Stimulated activated CD4-positive, alpha-beta T cell treated with anti-CD3 and anti-CD28 coated beads, Interleukin-2, amount 100 ng/mL, for 4 hours (primary cell): ENCODE data around the gene SP3.

Experiments
- DNase-seq: peaks from one replicate; pipeline ENCODE4 v3.0.0-alpha.2; 2020; ENCODE audit warnings: low read depth

The SP3 gene

DNA sequence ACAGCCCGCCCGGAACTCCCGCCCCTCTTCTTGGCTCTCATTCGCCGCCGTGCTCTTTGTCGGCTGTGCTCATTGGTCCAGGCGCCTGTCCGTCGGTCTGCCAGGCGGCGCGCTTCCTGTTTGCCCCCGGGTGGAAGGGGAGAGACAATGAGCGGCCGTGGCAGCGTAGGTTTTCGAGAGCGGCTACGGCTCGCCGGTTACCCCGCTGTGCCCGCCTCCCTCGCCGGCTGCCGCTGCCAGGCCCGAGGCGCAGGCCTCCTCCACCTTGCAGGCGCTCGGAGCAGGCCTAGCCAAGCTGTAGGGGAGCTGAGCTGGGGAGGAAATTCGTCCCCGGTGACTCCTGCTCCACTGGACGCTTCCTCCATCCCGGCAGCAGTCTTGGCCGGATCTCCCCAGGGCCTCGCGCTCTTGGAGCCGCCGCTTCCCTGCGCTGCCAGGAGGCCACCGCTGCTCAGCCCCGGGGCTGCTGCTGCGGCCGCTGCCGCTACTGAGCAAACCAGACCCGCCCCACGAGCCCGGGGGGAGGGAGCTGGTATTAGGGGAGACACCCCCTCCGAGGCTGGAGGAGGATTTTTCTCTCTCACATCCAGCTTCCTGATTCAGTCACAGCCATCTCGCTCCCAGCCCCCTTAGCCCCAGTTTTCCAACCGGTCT is at the start of gene SP3:
Gene SP3, minus strand, starts transcription at position 2 of the 654 bp plus-strand sequence. CDS start 202 bp downstream, outside the sequence.
- DNase-seq: peak; percentile 91

DNA sequence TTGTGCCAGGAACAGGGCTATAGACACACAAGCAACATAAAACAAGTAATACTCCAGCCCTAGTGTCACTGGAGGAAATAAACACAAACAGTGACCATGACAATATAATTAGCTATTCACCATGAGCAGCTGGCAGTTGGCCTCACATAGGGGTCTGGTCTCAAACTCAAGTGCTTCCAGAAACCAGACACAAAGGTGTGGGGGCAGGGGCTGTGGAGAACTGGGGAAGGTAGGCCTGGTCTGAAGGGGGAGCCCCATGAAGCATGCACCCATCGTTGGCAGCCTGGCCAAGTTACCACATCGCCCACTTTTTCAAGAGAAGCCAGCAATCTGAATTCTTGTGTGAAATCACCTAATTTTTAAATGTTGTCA is 49.5 kb upstream of the SP3 start:
- no peak for DNase-seq

DNA sequence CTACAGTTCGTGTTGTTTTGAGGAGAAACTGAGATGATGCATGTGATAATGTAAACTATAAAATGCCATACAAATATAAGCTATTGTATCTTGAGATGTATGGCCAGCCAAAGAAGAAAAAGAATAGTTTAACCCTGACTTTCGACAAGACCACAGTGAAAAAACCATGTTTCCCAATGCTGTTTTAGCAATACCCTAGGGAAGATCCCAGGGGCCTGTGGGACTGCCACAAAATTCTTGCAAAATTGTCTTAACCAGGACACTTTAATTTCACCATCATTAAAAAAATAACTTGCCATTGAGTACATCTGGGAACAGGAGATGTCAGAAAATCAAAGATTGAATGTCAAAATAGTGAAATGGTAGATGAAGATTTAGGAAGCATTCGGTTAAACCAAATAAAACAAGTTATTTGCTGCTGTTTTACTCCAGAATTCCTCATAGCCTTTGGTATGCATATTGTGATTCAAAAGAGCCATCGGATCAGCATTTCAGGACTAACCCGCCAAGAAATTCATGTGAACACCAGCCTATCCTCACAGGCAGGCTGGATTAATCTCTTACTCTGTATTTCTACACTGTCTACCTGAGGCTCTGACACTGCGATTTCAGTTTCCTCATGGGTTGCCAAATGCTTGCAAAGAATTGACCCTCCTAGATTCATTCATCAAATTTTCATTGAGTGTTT is 49.0 kb upstream of the SP3 start:
- DNase-seq: no peak

DNA sequence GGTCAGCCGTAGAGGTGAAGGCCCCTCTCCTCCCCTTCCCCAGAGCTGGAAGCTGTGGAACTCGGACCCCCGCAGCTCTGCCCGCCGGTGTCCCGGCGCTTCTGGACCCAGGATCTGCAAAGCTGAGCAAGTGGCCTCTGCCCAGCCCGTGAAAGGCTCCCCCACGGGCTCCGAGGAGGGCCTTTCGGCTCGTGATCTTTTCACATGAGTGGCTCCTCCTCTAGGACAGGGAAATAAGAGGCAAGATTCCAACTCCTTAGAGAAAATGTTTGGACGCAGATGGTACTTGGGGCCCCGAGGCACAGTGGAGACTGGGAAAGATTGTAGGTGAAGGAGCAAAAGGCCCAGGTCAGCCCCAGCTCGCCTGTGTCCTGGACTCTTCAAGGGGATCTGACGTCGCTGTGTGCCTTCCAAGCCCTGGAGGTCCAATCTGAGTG is 48.2 kb upstream of the SP3 start:
- DNase-seq: no peak

DNA sequence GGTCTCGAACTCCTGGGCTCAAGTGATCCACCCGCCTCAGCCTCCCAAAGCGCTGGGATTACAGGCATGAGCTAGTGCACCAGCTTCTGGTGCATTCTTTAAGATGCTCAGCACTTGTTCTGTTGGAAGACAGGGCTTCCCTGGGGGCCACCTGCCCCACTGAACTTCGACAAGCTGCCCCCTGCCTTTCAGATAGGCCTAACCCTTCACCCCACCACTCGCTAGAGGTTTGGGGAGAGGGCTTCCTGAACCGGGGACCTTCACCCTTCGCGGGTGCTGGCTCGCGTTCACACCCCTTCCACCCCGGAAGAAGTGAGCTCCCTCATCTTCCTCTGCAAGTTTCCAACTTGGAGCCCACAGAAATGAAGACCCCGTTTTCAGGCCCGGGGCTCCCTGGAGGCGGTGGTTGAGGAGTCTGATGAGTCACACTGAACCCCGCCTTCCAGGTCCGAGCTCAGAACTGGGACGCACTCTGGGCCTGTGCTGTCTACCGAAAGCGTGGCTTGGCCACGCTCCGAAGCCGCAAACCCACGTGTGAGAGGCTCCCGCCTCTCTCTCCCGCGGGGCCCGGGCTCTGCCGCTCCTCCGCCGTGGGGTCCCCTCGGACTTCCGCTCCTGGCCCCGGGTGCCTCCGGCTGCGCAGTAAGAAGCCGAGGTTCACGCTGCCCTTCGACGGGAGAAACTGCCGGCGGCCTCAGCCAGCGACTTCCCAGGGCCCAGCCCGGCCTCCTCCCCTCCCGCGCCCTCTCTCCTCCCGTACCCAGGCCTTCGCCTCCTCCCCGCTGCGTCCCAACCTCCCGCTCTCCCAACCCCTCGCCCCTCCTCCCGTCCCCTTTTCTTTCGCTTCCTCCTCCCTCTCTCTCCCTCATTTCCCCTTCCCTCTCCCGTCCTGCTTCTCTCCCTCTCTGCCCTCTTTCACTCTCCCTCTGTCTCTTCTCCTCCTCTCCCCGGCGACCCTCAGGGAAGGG is 47.5 kb upstream of the SP3 start:
- DNase-seq: peak; percentile 22

- no peak for DNase-seq
Observed at GRCh38 chr2:174011796-174012195, 46.6 kb upstream of the SP3 start.

- DNase-seq: no peak
Observed at GRCh38 chr2:174011173-174011572, 46.0 kb upstream of the SP3 start.

DNA sequence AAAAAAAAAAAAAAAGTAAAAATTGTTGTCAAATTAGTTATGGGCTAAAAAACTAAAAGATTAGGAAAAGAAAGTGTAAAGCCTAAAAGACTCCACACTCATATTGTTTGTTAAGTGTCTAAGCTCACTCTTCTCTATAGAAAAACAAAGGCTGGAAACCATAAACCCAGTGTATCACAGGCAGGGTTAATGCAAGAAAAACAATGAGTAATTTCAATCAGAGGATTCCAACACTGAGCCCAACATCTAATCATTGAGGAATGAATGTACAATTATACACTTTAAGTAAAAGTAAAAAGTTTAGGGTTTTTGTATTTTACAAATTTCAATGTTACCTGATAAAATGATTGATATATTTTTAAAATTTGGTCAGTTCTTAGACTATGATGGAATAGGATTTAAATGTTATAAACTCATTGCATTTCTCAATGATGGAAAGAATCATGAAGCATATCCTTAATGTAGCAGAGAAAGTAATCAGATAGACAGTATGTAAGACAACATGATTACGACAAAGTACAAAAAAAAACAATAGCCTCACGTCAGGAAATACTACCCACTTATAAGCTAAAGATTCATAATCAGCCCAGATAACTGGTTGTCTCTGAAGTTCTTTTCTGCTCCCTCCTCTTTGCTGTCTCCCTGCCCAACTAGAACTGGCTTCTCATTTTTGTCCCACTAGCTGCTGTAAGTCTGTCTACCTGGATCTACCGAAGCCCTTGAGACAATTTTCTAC is 44.5 kb upstream of the SP3 start:
- DNase-seq: no peak

DNA sequence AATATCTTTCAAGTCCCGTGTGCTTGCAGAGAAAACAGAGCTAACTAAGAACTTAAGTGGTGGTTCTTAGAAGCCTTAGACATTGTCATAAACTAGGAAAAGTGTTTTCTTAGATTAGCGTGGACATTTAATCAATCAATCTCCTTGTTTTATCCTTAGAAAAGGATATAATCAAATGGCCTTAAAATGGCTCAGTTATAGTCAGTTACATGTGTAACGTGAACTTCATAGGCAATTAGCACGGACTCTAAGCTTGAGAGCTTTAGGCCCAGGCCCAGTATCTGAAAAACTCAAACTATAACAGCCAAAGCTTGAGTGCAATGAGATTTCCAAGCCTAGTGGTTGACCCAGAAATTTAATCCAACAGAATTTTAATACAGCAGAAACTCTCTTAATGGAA is 43.5 kb upstream of the SP3 start:
- DNase-seq: no peak

DNA sequence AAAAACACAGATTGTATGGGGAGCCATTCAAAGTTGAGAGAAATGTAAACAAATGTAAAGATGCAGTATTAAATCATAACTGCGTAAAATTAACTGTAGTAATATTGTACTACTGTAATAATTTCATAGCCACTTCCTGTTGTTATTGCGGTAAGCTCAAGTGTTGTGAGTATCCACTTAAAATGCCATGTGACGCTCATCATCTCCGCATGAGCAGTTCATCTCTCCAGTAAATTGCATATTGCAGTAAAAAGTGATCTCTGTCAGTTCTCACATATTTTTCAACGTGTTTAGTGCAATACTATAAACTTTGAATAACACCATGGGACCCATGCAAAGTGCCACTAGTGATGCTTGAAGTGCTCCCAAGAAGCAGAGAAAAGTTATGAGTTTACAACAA is 41.8 kb upstream of the SP3 start:
- no peak for DNase-seq

- no peak for DNase-seq
Observed at GRCh38 chr2:174005801-174006419, 40.7 kb upstream of the SP3 start.

DNA sequence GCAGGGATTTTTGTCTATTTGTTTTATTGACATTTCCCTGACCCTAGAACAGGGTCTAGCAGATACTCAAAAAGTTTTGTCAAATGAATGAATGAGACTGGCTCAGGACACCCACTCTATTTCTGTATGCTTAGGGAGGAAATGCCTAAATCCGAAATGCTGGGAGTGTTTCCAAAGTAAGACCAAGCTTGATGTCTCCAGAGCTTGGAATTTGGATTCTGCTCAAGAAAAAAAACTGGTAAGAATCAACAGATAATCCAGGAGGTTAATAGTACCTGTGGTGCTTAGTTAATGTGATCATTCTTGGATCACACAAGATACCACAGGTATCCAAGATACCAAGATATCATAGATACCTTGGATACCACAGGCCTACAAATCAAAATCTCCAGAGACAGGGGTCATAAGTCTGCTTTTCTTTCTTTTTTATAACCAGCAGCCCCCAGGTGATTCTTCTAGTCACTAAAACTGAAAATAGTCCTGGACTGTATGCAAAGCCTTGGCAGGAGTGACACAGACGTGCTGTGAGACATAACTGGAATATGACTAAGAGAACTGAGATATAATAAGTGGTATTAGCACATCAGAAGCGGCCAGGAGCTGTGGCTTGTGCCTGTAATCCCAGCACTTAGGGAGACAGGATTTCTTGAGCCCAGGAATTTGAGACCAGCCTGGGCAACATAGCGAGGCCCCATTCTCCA is 39.9 kb upstream of the SP3 start:
- DNase-seq: no peak

GRCh38 chr2:174003720-174004695 is 38.8 kb upstream of the SP3 start:
- no peak for DNase-seq

DNA sequence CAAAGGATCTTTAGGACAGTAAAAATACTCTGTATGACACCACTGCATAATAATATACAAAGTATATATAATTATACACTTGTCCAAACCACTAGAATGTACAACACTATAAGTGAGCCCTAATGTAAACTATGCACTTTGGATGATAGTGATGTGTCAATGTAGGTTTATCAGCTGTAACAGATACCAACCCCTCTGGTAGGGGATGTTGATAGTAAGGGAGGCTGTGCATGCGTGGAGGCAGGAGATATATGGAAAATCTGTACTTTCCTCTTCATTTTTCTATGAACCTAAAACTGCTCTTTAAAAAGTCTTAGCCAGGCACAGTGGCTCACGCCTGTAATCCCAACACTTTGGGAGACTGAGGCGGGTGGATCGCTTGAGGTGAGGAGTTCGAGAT is 37.5 kb upstream of the SP3 start:
- no peak for DNase-seq

DNA sequence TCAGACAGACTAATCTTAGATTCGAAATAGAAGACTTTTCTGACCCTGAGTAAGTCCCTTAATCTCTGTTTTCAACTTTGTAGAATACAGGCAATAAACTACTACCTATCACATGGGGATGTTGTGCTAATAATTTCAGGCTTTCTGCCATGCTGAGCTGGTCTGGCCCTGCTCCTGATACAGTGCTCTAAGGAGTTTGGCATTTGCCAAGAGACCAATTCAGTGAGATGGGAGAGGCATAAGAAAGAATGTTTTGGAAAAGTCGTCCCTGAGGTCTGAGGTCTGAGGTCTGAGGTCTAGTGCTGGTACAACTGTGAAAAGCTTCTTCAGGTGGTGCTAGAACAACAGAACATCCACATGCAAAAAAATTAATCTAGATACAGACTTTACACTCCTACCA is 35.9 kb upstream of the SP3 start:
- DNase-seq: no peak

- DNase-seq: no peak
Observed at GRCh38 chr2:173999724-174000123, 34.6 kb upstream of the SP3 start.

DNA sequence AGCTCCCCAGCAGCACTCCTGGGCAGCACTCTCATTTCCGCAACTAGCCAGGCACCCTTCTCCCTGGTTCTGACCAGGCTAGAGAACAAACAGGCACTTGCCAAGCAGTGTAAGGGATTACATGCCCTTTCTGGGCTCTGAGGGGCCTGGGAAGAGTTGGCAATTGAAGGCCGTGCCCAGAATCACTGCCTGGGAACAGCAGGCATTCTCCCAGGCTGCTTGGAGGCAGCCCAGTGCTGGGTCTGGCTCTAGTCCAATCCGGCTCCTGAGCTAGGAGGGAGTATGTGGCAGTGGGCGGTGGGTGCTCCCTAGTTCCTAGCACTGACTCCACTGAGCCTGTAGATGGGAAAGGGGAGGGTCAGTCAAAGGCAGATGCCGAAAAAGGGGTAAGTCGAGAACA is 34.1 kb upstream of the SP3 start:
- no peak for DNase-seq

- no peak for DNase-seq
Observed at GRCh38 chr2:173998386-173998785, 33.2 kb upstream of the SP3 start.

DNA sequence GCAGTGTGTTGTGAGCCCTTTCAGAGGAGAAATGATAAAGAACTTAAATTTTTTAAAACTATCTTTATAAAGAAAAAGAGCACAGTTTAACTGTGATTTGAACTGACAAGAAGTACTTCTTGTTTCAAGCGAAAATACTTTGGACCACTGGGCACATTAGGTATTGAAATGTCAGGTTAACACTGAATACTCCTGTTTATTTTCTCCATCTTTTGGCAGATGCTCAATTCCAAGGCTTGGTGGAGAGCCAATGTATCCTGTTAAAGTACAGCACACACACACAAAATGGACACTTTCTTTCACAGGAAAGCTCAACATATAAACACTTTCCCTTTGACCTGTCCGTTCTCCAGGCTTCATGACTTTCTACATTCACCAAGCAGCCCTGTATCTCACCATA is 32.6 kb upstream of the SP3 start:
- no peak for DNase-seq

DNA sequence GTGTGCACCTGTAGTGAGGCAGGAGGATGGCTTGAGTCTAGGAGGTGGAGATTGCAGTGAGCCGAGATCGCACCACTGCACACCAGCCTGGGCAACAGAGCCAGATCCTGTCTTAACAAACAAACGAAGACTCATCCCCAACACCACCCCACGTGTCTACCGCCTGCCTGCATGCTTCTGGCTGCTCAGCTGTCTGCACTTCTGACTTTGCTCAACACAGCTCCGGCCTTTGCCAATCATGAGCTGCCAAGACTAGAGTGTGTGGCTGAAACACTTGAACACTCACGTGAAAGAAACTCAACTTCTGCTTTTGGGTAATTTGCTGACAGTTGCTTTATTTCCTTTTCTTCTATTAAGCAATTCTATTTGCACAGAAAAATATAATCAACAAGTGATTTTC is 32.1 kb upstream of the SP3 start:
- DNase-seq: no peak
